Lung (tissue), 12 donors: ENCODE results near the gene KCNG2. TPM values are rescaled to one million over a fixed set of nuclear protein-coding genes. Genes with fewer than 3 reads are reported as not detected.

Source experiments
- ATAC-seq: fragments of 200-7000 bp; cut with Tn5 transposase; one replicate; pipeline ENCODE4 v1.9.1; 2020; ENCODE audit warnings: moderate number of reproducible peaks; ENCODE audit not compliant: insufficient read depth, low FRiP score
- DNase-seq, 3 donors: peaks; one replicate each; pipeline ENCODE4 v3.0.0-alpha.2; 2013 to 2017
- H3K27ac ChIP-seq, 2 donors: one replicate each; pipeline ENCODE4 v1.5.1; 2013; ENCODE audit warnings: mild to moderate bottlenecking in 2 of 2, moderate library complexity in 2 of 2, control low read depth in 1 of 2, inconsistent platforms in 1 of 2, low read depth in 1 of 2, low read length in 1 of 2
- H3K27me3 ChIP-seq, 3 donors: one replicate each; pipeline ENCODE4 v1.5.1; 2013; ENCODE audit warnings: low read length in 2 of 3; ENCODE audit not compliant: control insufficient read depth in 3 of 3, insufficient read depth in 3 of 3
- H3K36me3 ChIP-seq, 4 donors: one replicate each; pipeline ENCODE4 v1.5.1; 2013; ENCODE audit warnings: low read length in 4 of 4, mild to moderate bottlenecking in 1 of 4, moderate library complexity in 1 of 4; ENCODE audit not compliant: control insufficient read depth in 4 of 4, insufficient read depth in 4 of 4
- H3K4me1 ChIP-seq, 5 donors: one replicate each; pipeline ENCODE4 v1.5.1; 2013; ENCODE audit warnings: low read length in 5 of 5, mild to moderate bottlenecking in 2 of 5, moderate library complexity in 1 of 5; ENCODE audit not compliant: control insufficient read depth in 5 of 5, insufficient read depth in 5 of 5
- H3K4me3 ChIP-seq: one replicate; pipeline ENCODE4 v1.5.1; 2013; ENCODE audit warnings: mild to moderate bottlenecking, control low read depth, moderate library complexity
- H3K9ac ChIP-seq, 2 donors: one replicate each; pipeline ENCODE4 v1.5.1; 2013; ENCODE audit warnings: low read length in 2 of 2, control low read depth in 1 of 2; ENCODE audit not compliant: insufficient read depth in 1 of 2
- H3K9me3 ChIP-seq, 4 donors: one replicate each; pipeline ENCODE4 v1.5.1; 2013; ENCODE audit warnings: low read length in 3 of 4, mild to moderate bottlenecking in 1 of 4, moderate library complexity in 1 of 4; ENCODE audit not compliant: control insufficient read depth in 4 of 4, insufficient read depth in 3 of 4
- CTCF ChIP-seq: IDR thresholded peaks from 2 replicates; pipeline ENCODE4 v1.5.1; 2012; ENCODE audit warnings: mild to moderate bottlenecking; ENCODE audit errors: control extremely low read depth, extremely low read depth
- WGBS, 2 donors: extraction: QIAGEN DNeasy Blood & Tissue Kit; methylation state at CpG; one replicate each; pipeline ENCODE4 v1.1.7; 2013; 5-methylcytosine and 5-hydroxymethylcytosine counted together
- polyA plus RNA-seq, 2 donors: library from polyadenylated mRNA; stranded (reverse); fragments of 200-250 nt; gene quantifications; one replicate each; pipeline ENCODE4 v1.2.1, GENCODE V29; 2013
- total RNA-seq, 2 donors: library from RNA; depleted of rRNA in 1 of 2; stranded (reverse); fragments of >200 nt in 1 of 2; gene quantifications; one replicate each; pipeline ENCODE4 v1.2.1, GENCODE V29; 2014 to 2021
- donor health status: control.
- donor health status: control.
- donor health status: Bipolar disorder and iron deficiency.
- donor health status: healthy.
- donor health status: DM: yes; HTN: yes; CAD: no.

Gene KCNG2
- total and polyA plus RNA-seq, 4 donors: 0.16 to 1.8 (median 1.2) TPM

GRCh38 chr18:79804130-79804787, 6.5 kb downstream of the KCNG2 start:
- DNase-seq: no peak
- Histone ChIP-seq H3K9ac (no peak overlapping the region), H3K4me3 (no peak overlapping the region), H3K27ac (no peak overlapping the region), H3K36me3 (no peaks in the 10 kb centered on the region), H3K9me3 (peaks cover 0 to 4% (median 0%) of the 10 kb centered on the region in 4 donors), H3K4me1 (peaks cover 0 to under 1% (median 0%) of the 10 kb centered on the region in 5 donors), H3K27me3 (peaks cover 0 to 15% (median 13%) of the 10 kb centered on the region in 3 donors)
- ATAC-seq: no peak
- TF ChIP-seq CTCF: no peak
- 84 to 89% methylated on average over 15 of the region's 15 CpGs for WGBS, 2 donors

- Histone ChIP-seq H3K4me1 (no peaks in the 10 kb centered on the region), H3K27me3 (peaks cover 0 to 6% (median 2%) of the 10 kb centered on the region in 3 donors), H3K9ac (no peak overlapping the region), H3K36me3 (no peaks in the 10 kb centered on the region), H3K9me3 (peaks cover 0 to 5% (median 0%) of the 10 kb centered on the region in 4 donors), H3K27ac (no peak overlapping the region), H3K4me3 (no peak overlapping the region)
- no peak for TF ChIP-seq CTCF
- 73 to 75% methylated on average over 18 of the region's 18 CpGs for WGBS, 2 donors
- ATAC-seq: no peak
- DNase-seq: no peak
Observed at GRCh38 chr18:79805211-79805887, 7.6 kb downstream of the KCNG2 start.

- H3K36me3 ChIP-seq: no peaks in the 10 kb centered on the region
- TF ChIP-seq CTCF: no peak
- 85 to 92% methylated on average over 16 of the region's 16 CpGs for WGBS, 2 donors
- H3K9me3 ChIP-seq: peaks cover 0 to 5% (median 0%) of the 10 kb centered on the region in 4 donors
- ATAC-seq (no peak), DNase-seq (no peak)
- H3K27ac ChIP-seq: no peak overlapping the region
- H3K27me3 ChIP-seq: peaks cover 0 to 2% (median 0%) of the 10 kb centered on the region in 3 donors
- no peaks in the 10 kb centered on the region for H3K4me1 ChIP-seq
- H3K4me3 ChIP-seq: no peak overlapping the region
- H3K9ac ChIP-seq: no peak overlapping the region
Observed at GRCh38 chr18:79805926-79806487, 8.3 kb downstream of the KCNG2 start.
